ENCODE results near the gene TK1.
A peak's percentile ranks its signal among the peaks of the same experiment; 100 is the strongest.

TK1 gene

GRCh38 chr17:78226759-78227454 lies 40.1 kb upstream of the TK1 start:
- peaks cover 45% of the 10 kb centered on the region for H3K27me3 Mint-ChIP-seq (ENCODE audit: low read depth, poor library complexity)
- no peak overlapping the region for H3K4me3 Mint-ChIP-seq
- no peak for DNase-seq
- peaks cover 19% of the 10 kb centered on the region for H3K36me3 Mint-ChIP-seq (ENCODE audit: low read depth)
- peaks cover 14% of the 10 kb centered on the region for H3K4me1 Mint-ChIP-seq
- H3K27ac Mint-ChIP-seq, result no peak overlapping the region
- TF ChIP-seq, protein P1, sequence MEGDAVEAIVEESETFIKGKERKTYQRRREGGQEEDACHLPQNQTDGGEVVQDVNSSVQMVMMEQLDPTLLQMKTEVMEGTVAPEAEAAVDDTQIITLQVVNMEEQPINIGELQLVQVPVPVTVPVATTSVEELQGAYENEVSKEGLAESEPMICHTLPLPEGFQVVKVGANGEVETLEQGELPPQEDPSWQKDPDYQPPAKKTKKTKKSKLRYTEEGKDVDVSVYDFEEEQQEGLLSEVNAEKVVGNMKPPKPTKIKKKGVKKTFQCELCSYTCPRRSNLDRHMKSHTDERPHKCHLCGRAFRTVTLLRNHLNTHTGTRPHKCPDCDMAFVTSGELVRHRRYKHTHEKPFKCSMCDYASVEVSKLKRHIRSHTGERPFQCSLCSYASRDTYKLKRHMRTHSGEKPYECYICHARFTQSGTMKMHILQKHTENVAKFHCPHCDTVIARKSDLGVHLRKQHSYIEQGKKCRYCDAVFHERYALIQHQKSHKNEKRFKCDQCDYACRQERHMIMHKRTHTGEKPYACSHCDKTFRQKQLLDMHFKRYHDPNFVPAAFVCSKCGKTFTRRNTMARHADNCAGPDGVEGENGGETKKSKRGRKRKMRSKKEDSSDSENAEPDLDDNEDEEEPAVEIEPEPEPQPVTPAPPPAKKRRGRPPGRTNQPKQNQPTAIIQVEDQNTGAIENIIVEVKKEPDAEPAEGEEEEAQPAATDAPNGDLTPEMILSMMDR (IDR thresholded peaks at IDR 0.05), result no peak
- H3K9me3 Mint-ChIP-seq, result no peaks in the 10 kb centered on the region

DNA sequence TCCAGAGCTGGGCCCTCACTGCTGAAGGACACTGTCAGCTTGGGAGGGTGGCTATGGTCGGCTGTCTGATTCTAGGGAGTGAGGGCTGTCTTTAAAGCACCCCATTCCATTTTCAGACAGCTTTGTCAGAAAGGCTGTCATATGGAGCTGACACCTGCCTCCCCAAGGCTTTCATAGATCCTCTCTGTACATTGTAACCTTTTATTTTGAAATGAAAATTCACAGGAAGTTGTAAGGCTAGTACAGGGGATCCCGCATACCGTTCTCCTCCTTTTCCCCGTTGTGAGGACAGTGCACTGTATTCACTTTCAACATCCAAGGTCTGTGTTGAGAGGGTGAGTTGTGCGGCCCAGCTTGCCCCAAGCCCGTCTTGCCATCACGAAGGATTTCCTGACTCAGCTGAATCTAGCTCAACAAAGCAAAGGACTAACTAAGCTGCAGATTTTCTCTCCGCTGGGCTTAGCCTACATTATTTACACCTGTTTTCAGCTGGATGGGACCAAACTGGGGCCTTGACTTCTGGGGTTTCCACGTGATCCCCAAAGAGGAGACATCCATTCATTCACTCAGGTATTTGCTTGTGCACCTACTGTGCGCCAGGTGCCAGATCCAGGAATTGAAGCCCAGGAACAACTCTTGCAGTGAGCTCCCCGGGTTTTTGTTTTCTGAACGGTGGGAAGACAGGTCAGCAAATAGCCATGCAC lies 39.4 kb upstream of the TK1 start:
- H3K36me3 Mint-ChIP-seq (ENCODE audit: low read depth), result peaks cover 19% of the 10 kb centered on the region
- peaks cover 14% of the 10 kb centered on the region for H3K4me1 Mint-ChIP-seq
- H3K9me3 Mint-ChIP-seq, result no peaks in the 10 kb centered on the region
- DNase-seq, result no peak
- H3K27ac Mint-ChIP-seq, result peak overlapping the region; percentile 73
- peaks cover 38% of the 10 kb centered on the region for H3K27me3 Mint-ChIP-seq (ENCODE audit: low read depth, poor library complexity)
- H3K4me3 Mint-ChIP-seq, result no peak overlapping the region
- TF ChIP-seq, protein P1 (IDR thresholded peaks at IDR 0.05), result no peak

DNA sequence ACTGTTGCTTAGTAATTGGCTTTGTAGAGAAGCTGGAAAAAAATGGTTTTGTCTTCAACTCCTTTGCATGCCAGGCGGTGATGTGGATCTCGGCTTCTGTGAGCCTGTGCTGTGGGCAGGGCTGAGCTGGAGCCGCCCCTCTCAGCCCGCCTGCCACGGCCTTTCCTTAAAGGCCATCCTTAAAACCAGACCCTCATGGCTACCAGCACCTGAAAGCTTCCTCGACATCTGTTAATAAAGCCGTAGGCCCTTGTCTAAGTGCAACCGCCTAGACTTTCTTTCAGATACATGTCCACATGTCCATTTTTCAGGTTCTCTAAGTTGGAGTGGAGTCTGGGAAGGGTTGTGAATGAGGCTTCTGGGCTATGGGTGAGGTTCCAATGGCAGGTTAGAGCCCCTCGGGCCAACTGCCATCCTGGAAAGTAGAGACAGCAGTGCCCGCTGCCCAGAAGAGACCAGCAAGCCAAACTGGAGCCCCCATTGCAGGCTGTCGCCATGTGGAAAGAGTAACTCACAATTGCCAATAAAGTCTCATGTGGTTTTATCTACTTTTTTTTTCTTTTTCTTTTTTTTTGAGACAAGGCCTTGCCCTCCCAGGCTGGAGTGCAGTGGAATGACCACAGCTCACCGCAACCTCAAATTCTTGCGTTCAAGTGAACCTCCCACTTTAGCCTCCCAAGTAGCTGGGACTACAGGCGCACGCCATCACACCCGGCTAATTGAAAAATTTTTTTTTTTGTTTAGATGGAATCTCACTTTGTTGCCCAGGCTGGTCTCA lies 38.4 kb upstream of the TK1 start:
- Mint-ChIP-seq H3K36me3 (ENCODE audit: low read depth) (peaks cover 24% of the 10 kb centered on the region), H3K9me3 (no peaks in the 10 kb centered on the region), H3K27ac (peak overlapping the region; percentile 91), H3K4me1 (peaks cover 14% of the 10 kb centered on the region), H3K27me3 (ENCODE audit: low read depth, poor library complexity) (peaks cover 28% of the 10 kb centered on the region), H3K4me3 (no peak overlapping the region)
- TF ChIP-seq, protein P1 (IDR thresholded peaks at IDR 0.05), result no peak
- DNase-seq, result no peak

DNA sequence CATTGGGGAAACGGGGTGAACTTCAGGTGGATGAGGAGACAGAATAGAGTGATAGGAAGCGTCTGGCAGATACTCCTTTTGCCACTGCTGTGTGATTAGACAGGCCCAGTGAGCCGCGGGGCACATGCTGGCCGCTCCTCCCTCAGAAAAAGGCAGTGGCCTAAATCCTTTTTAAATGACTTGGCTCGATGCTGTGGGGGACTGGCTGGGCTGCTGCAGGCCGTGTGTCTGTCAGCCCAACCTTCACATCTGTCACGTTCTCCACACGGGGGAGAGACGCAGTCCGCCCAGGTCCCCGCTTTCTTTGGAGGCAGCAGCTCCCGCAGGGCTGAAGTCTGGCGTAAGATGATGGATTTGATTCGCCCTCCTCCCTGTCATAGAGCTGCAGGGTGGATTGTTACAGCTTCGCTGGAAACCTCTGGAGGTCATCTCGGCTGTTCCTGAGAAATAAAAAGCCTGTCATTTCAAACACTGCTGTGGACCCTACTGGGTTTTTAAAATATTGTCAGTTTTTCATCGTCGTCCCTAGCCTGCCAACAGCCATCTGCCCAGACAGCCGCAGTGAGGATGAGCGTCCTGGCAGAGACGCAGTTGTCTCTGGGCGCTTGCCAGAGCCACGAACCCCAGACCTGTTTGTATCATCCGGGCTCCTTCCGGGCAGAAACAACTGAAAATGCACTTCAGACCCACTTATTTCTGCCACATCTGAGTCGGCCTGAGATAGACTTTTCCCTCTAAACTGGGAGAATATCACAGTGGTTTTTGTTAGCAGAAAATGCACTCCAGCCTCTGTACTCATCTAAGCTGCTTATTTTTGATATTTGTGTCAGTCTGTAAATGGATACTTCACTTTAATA lies 37.6 kb upstream of the TK1 start:
- no peaks in the 10 kb centered on the region for H3K9me3 Mint-ChIP-seq
- TF ChIP-seq, protein P1 (IDR thresholded peaks at IDR 0.05), result no peak
- H3K27ac Mint-ChIP-seq, result peak overlapping the region; percentile 91

DNA sequence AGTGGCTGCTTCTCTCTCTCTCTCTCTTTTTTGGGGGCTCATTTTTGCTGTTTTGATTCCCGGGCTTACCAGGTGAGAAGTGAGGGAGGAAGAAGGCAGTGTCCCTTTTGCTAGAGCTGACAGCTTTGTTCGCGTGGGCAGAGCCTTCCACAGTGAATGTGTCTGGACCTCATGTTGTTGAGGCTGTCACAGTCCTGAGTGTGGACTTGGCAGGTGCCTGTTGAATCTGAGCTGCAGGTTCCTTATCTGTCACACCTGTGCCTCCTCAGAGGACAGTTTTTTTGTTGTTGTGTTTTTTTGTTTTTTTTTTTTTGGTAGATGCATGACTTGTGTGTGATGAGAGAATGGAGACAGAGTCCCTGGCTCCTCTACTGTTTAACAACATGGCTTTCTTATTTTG lies 36.9 kb upstream of the TK1 start:
- DNase-seq, result no peak
- TF ChIP-seq, protein P1 (IDR thresholded peaks at IDR 0.05), result no peak
- Mint-ChIP-seq H3K9me3 (no peaks in the 10 kb centered on the region), H3K27me3 (ENCODE audit: low read depth, poor library complexity) (peaks cover 13% of the 10 kb centered on the region), H3K4me3 (no peak overlapping the region), H3K4me1 (peaks cover 28% of the 10 kb centered on the region), H3K36me3 (ENCODE audit: low read depth) (peaks cover 38% of the 10 kb centered on the region), H3K27ac (peak overlapping the region; percentile 86)

More for the DNA sequence above, 37.6 kb upstream of the TK1 start:
- H3K4me1 Mint-ChIP-seq, result peaks cover 21% of the 10 kb centered on the region
- H3K4me3 Mint-ChIP-seq, result no peak overlapping the region
- H3K36me3 Mint-ChIP-seq (ENCODE audit: low read depth), result peaks cover 31% of the 10 kb centered on the region
- DNase-seq, result no peak
- H3K27me3 Mint-ChIP-seq (ENCODE audit: low read depth, poor library complexity), result peaks cover 20% of the 10 kb centered on the region
